Neural progenitor cell (in vitro differentiated cells): Measurements from ENCODE around the gene CLEC20A. TPM values are rescaled to one million over a fixed set of nuclear protein-coding genes. Genes with fewer than 3 reads are reported as not detected.

Source experiments
- DNase-seq: peaks from one replicate; pipeline ENCODE4 v3.0.0-alpha.2; 2016; ENCODE audit warnings: low spot score
- H2AFZ ChIP-seq: fragments of 200-600 bp; sonication (generic); replicated peaks from 2 replicates; pipeline ENCODE4 v1.6.1; 2016; ENCODE audit warnings: antibody characterized with exemption
- H3F3A ChIP-seq: fragments of 200-600 bp; sonication (generic); 2 replicates; pipeline ENCODE4 v1.6.1; 2016; ENCODE audit warnings: antibody characterized with exemption, low read depth
- H3K27ac ChIP-seq: fragments of 200-600 bp; sonication (generic); 2 replicates; pipeline ENCODE4 v1.5.1; 2016; ENCODE audit warnings: mild to moderate bottlenecking
- H3K27me3 ChIP-seq: fragments of 200-600 bp; sonication (generic); 2 replicates; pipeline ENCODE4 v1.6.1; 2016; ENCODE audit warnings: mild to moderate bottlenecking, moderate library complexity
- H3K36me3 ChIP-seq: fragments of 200-600 bp; sonication (generic); 2 replicates; pipeline ENCODE4 v1.5.1; 2016
- H3K4me1 ChIP-seq: fragments of 200-600 bp; sonication (generic); 2 replicates; pipeline ENCODE4 v1.6.1; 2016; ENCODE audit warnings: mixed run types
- H3K4me2 ChIP-seq: fragments of 200-600 bp; sonication (generic); 2 replicates; pipeline ENCODE4 v1.6.1; 2016
- H3K4me3 ChIP-seq: fragments of 200-600 bp; sonication (generic); 2 replicates; pipeline ENCODE4 v1.5.1; 2016
- H3K79me2 ChIP-seq: fragments of 200-600 bp; sonication (generic); 2 replicates; pipeline ENCODE4 v1.6.1; 2016; ENCODE audit warnings: low read depth
- H3K9ac ChIP-seq: fragments of 200-600 bp; sonication (generic); 2 replicates; pipeline ENCODE4 v1.6.1; 2016
- H3K9me3 ChIP-seq: fragments of 200-600 bp; sonication (generic); 2 replicates; pipeline ENCODE4 v1.5.1; 2016; ENCODE audit warnings: low read depth
- H4K20me1 ChIP-seq: fragments of 200-600 bp; sonication (generic); 2 replicates; pipeline ENCODE4 v1.6.1; 2016; ENCODE audit warnings: low read depth
- H3K27ac Mint-ChIP-seq: 3 replicates; pipeline ENCODE4 v1.8.0; 2021; ENCODE audit warnings: mixed read lengths
- H3K27me3 Mint-ChIP-seq: 2 replicates; pipeline ENCODE4 v1.8.0; 2022; ENCODE audit warnings: low read depth, mild to moderate bottlenecking, inconsistent platforms, moderate library complexity, mixed read lengths; ENCODE audit not compliant: insufficient read depth
- H3K36me3 Mint-ChIP-seq: 3 replicates; pipeline ENCODE4 v1.8.0; 2021; ENCODE audit warnings: mixed read lengths
- H3K4me1 Mint-ChIP-seq: 3 replicates; pipeline ENCODE4 v1.8.0; 2021; ENCODE audit warnings: mixed read lengths
- H3K4me3 Mint-ChIP-seq: 3 replicates; pipeline ENCODE4 v1.8.0; 2021; ENCODE audit warnings: mild to moderate bottlenecking, moderate library complexity, mixed read lengths
- H3K9me3 Mint-ChIP-seq: 3 replicates; pipeline ENCODE4 v1.8.0; 2020; ENCODE audit warnings: mixed read lengths
- CTCF ChIP-seq: fragments of 200-600 bp; sonication (generic); IDR thresholded peaks from 2 replicates; pipeline ENCODE4 v1.5.1; 2017; ENCODE audit warnings: antibody characterized with exemption, mild to moderate bottlenecking
- EZH2 ChIP-seq: fragments of 200-600 bp; sonication (generic); IDR thresholded peaks from 2 replicates; pipeline ENCODE4 v1.6.1; 2017; ENCODE audit warnings: antibody characterized with exemption, mild to moderate bottlenecking, moderate library complexity
- EZH2phosphoT487 ChIP-seq: fragments of 200-600 bp; sonication (generic); IDR thresholded peaks from 2 replicates; pipeline ENCODE4 v1.6.1; 2017; ENCODE audit warnings: antibody characterized with exemption
- total RNA-seq: library from RNA; depleted of rRNA; stranded (reverse); fragments of >200 nt; gene quantifications from 2 replicates; pipeline ENCODE4 v1.2.3, GENCODE V29; 2015; ENCODE audit warnings: low replicate concordance

Gene CLEC20A
- total RNA-seq, 1 donor from 2014 or later: not detected

- Histone ChIP-seq H4K20me1 (no peaks in the 10 kb centered on the region), H3K27me3 (no peaks in the 10 kb centered on the region), H3K9ac (no peak within 1 kb of the TSS), H3K4me2 (no peak within 1 kb of the TSS), H3K36me3 (no peaks in the 10 kb centered on the region), H3K4me1 (no peaks in the 10 kb centered on the region), H3K27ac (no peak within 1 kb of the TSS), H2AFZ (peak within 1 kb of the TSS; percentile 96), H3K4me3 (no peak within 1 kb of the TSS), H3F3A (no peaks in the 10 kb centered on the region), H3K79me2 (no peaks in the 10 kb centered on the region), H3K9me3 (no peaks in the 10 kb centered on the region)
- Mint-ChIP-seq H3K27ac (peak within 1 kb of the TSS; percentile 69), H3K27me3 (peaks cover 9% of the 10 kb centered on the region), H3K4me3 (no peak within 1 kb of the TSS), H3K4me1 (peaks cover 4% of the 10 kb centered on the region), H3K36me3 (no peaks in the 10 kb centered on the region), H3K9me3 (no peaks in the 10 kb centered on the region)
- TF ChIP-seq EZH2: no peak
- TF ChIP-seq EZH2phosphoT487: no peak
- TF ChIP-seq CTCF: no peak
- no peak for DNase-seq
These were observed 16.0 kb upstream of the CLEC20A start, which contains the start of gene TEX35 for GRCh38 chr1:178512566-178513277. Gene TEX35, plus strand, starts transcription at chr1:178513109. Its CDS starts 80 bp downstream, at chr1:178513189.

- Histone ChIP-seq H3F3A (no peaks in the 10 kb centered on the region), H3K4me3 (no peak overlapping the region), H2AFZ (no peak overlapping the region), H3K4me1 (no peaks in the 10 kb centered on the region), H3K27ac (no peak overlapping the region), H3K79me2 (no peaks in the 10 kb centered on the region), H3K4me2 (no peak overlapping the region), H3K9ac (no peak overlapping the region), H3K36me3 (no peaks in the 10 kb centered on the region), H4K20me1 (no peaks in the 10 kb centered on the region), H3K9me3 (no peaks in the 10 kb centered on the region), H3K27me3 (no peaks in the 10 kb centered on the region)
- Mint-ChIP-seq H3K4me3 (no peak overlapping the region), H3K36me3 (no peaks in the 10 kb centered on the region), H3K27ac (no peak overlapping the region), H3K4me1 (peaks cover 4% of the 10 kb centered on the region), H3K9me3 (no peaks in the 10 kb centered on the region), H3K27me3 (peaks cover 9% of the 10 kb centered on the region)
- TF ChIP-seq EZH2phosphoT487 (no peak), EZH2 (no peak), CTCF (no peak)
- DNase-seq: no peak
These were observed 13.4 kb upstream of the CLEC20A start for GRCh38 chr1:178510155-178510554.

- H3K9ac ChIP-seq: no peak overlapping the region
- H3K4me3 Mint-ChIP-seq: no peak overlapping the region
- H3K4me2 ChIP-seq: no peak overlapping the region
- peaks cover 9% of the 10 kb centered on the region for H3K27me3 Mint-ChIP-seq
- H3K36me3 Mint-ChIP-seq: no peaks in the 10 kb centered on the region
- H3K27ac ChIP-seq: no peak overlapping the region
- TF ChIP-seq EZH2phosphoT487 (no peak), EZH2 (no peak)
- H3K9me3 Mint-ChIP-seq: no peaks in the 10 kb centered on the region
- no peak overlapping the region for H3K4me3 ChIP-seq
- H3K4me1 ChIP-seq: no peaks in the 10 kb centered on the region
- H3F3A ChIP-seq: no peaks in the 10 kb centered on the region
- no peaks in the 10 kb centered on the region for H3K36me3 ChIP-seq
- no peak overlapping the region for H2AFZ ChIP-seq
- no peaks in the 10 kb centered on the region for H4K20me1 ChIP-seq
- H3K9me3 ChIP-seq: no peaks in the 10 kb centered on the region
- H3K4me1 Mint-ChIP-seq: peaks cover 4% of the 10 kb centered on the region
- H3K27ac Mint-ChIP-seq: no peak overlapping the region
- no peaks in the 10 kb centered on the region for H3K79me2 ChIP-seq
- H3K27me3 ChIP-seq: no peaks in the 10 kb centered on the region
- no peak for DNase-seq
These were observed 12.7 kb upstream of the CLEC20A start for GRCh38 chr1:178509414-178510007.

- Histone ChIP-seq H2AFZ (no peak overlapping the region), H3K4me1 (no peaks in the 10 kb centered on the region), H3K36me3 (no peaks in the 10 kb centered on the region), H3K4me3 (no peak overlapping the region), H3K9me3 (no peaks in the 10 kb centered on the region), H4K20me1 (no peaks in the 10 kb centered on the region), H3K9ac (no peak overlapping the region), H3F3A (no peaks in the 10 kb centered on the region), H3K27me3 (no peaks in the 10 kb centered on the region), H3K79me2 (no peaks in the 10 kb centered on the region), H3K4me2 (no peak overlapping the region), H3K27ac (no peak overlapping the region)
- Mint-ChIP-seq H3K4me1 (no peaks in the 10 kb centered on the region), H3K27me3 (peaks cover 9% of the 10 kb centered on the region), H3K36me3 (no peaks in the 10 kb centered on the region), H3K4me3 (no peak overlapping the region), H3K9me3 (no peaks in the 10 kb centered on the region), H3K27ac (no peak overlapping the region)
- TF ChIP-seq EZH2phosphoT487: no peak
- DNase-seq: no peak
These were observed 9.9 kb upstream of the CLEC20A start for GRCh38 chr1:178506669-178507068.
